Activated CD4-positive, CD25-positive, alpha-beta regulatory T cell (primary cell): Measurements from ENCODE around the gene LMBR1L.
"Not testable (repeated sequence)": the region's sequence is repeated elsewhere in the genome, so short reads cannot be mapped to it uniquely, and the experiment has no call there.

ENCODE experiments used
- DNase-seq, 4 experiments: peaks; one replicate each; lab custom pipeline; 2025; lab: John Stamatoyannopoulos, UW

Gene LMBR1L, protein sequence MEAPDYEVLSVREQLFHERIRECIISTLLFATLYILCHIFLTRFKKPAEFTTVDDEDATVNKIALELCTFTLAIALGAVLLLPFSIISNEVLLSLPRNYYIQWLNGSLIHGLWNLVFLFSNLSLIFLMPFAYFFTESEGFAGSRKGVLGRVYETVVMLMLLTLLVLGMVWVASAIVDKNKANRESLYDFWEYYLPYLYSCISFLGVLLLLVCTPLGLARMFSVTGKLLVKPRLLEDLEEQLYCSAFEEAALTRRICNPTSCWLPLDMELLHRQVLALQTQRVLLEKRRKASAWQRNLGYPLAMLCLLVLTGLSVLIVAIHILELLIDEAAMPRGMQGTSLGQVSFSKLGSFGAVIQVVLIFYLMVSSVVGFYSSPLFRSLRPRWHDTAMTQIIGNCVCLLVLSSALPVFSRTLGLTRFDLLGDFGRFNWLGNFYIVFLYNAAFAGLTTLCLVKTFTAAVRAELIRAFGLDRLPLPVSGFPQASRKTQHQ

GRCh38 chr12:49110464-49111155 is at the start of gene LMBR1L:
Gene LMBR1L, minus strand, starts transcription at chr12:49110847. Its CDS starts 292 bp downstream, at chr12:49110555.
- peak; percentile 85 to 94 (median 92) for DNase-seq

DNA sequence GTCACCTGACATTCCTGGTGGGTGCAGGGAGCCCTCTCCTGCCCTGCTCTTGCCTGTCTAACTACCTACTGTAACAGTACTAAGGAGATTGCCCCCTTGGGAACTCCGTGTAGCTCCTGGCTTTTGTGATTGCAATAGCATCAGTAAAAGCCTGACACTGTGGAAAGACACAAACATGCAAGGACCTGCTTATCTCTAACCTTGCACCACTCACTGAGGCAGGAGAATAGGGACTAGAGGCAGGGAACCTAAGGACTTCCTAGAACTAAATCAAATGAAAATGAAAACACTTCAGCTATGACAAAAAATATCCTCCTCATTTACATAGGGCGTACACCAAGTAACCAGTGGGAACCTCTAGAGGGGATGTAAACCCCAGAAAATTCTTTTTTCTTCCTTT is 49.8 kb upstream of the LMBR1L start:
- no peak for DNase-seq

DNA sequence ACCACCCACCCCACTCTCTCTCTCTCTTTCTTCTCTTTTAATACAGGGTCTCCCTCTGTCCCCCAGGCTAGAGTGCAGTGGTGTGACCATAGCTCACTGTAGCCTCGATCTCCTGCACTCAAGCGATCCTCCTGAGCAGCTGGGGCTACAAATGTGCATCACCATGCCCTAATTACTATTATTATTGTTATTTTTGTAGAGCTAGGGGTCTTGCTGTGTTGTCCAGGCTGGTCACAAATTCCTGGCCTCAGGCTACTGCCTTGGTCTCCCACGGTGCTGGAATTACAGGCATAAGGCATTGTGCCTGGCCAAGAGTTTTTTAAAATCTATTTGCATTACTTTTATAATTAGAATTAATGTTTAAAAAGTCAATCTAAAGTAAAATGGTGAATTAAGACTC is 43.6 kb upstream of the LMBR1L start:
- no peak for DNase-seq

GRCh38 chr12:49147384-49147783 is 36.7 kb upstream of the LMBR1L start:
- DNase-seq: no peak

GRCh38 chr12:49146406-49146805 is 35.8 kb upstream of the LMBR1L start:
- no peak for DNase-seq

GRCh38 chr12:49144384-49144783 is 33.7 kb upstream of the LMBR1L start:
- no peak for DNase-seq

DNA sequence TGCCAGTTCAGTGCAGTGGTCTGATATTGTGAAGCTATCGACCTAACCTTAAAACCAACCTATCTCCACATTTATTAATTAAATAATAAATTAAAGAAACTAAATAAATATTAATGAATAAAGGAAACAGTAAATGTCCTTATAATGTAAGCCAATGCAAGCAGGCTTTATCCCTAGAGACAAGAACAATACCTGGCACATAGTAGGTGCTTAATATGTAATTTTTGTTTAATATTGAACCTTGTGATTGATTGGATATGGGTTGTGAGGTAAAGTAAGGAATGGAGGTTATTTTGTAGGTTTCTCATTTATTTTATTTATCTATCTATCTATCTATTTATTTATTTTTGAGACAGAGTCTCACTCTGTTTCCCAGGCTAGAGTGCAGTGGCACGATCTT is 28.4 kb upstream of the LMBR1L start:
- DNase-seq: no peak

GRCh38 chr12:49138587-49138986 is 27.9 kb upstream of the LMBR1L start:
- DNase-seq: no peak

DNA sequence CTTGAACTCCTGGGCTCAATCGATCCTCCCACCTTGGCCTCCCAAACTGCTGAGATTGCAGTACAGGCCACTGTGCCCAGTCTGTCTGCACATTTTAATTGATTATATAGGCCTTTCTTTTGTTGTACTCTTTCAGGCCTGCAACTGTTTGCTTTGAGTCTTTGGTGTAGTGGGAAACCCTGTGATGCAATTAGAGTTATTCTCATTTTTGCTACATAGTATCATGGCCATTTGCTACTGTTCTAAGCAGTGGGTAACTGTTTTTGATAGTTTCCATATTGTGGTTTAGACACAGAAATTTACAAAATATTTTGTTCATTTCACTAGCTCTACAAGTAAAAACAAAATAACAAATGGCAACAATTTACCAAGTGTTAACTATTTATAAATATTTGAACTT is 26.8 kb upstream of the LMBR1L start:
- no peak for DNase-seq

- not testable (repeated sequence) for DNase-seq
These were observed 26.4 kb upstream of the LMBR1L start for GRCh38 chr12:49136997-49137396.

GRCh38 chr12:49133590-49133989 is 22.9 kb upstream of the LMBR1L start:
- DNase-seq: no peak

- no peak for DNase-seq
These were observed 22.4 kb upstream of the LMBR1L start for GRCh38 chr12:49133014-49133413.

GRCh38 chr12:49131894-49132461 is 21.3 kb upstream of the LMBR1L start:
- no peak for DNase-seq

DNA sequence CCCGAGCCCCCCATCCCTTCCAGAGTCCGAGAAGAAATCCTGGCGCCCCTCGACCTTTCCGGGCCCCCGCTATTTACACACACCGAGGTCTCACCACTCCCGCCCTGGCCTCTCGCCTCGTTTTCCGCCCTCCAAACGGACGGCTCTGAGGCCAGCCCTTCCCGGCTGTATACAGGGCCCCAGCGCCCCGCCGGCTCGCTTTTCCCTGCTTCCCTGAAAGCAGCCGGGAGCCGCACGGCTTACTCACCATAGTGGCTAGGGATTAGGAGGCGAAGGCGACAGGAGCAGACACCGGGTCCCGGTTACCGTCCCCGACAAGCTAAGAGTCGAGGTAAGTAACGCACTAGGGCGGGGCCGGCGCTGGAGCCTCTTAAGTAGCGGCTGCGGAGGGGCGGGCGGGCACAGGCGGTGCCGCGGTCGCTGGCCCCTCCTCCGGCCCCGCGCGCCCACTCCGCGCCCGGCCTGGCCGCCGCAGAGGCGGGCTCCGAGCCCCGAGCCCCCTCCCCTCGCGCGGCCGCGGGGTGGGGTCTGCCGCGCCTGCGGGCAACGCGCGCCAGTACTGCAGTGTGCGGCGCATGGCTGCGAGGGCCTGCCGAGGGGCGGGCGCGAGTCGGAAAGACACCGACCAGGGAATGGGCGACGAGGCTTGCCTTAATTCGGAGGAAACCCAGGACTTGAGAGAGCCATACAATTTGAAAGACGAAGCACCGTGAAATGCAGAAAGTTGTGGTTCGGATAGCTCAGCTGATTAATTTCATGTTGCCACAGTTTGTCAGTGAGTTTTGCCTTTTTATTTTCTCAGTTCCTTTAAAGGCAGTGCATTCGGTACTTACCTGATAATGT is 20.6 kb upstream of the LMBR1L start, which contains the start of gene TUBA1B:
Gene TUBA1B (minus strand): TSS at position 345 of the 843 bp plus-strand sequence. CDS start 95 bp downstream, at position 250.
- DNase-seq: peak; percentile 78 to 85 (median 82)

- peak; percentile 79 to 86 (median 82) for DNase-seq
These were observed 19.8 kb upstream of the LMBR1L start for GRCh38 chr12:49130151-49131050.

- no peak for DNase-seq
These were observed 18.9 kb upstream of the LMBR1L start for GRCh38 chr12:49129332-49130150.

DNA sequence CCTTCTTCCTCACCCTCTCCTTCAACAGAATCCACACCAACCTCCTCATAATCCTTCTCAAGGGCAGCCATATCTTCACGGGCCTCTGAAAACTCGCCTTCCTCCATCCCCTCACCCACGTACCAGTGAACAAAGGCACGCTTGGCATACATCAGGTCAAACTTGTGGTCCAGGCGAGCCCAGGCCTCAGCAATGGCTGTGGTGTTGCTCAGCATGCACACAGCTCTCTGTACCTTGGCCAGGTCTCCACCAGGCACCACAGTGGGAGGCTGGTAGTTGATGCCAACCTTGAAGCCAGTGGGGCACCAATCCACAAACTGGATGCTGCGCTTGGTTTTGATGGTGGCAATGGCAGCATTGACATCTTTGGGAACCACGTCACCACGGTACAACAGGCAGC is 17.3 kb upstream of the LMBR1L start:
- DNase-seq: not testable (repeated sequence)

- no peak for DNase-seq
These were observed 16.5 kb upstream of the LMBR1L start for GRCh38 chr12:49126852-49127763.
